H1 (cell line): Measurements from ENCODE around the gene RCAN2. TPM values are rescaled to one million over a fixed set of nuclear protein-coding genes. Genes with fewer than 3 reads are reported as not detected.

ENCODE experiments used
- CHD7 ChIP-seq: fragments of 300-600 bp; sonication (generic); IDR thresholded peaks from 2 replicates; pipeline ENCODE4 v1.7.1; 2012; ENCODE audit warnings: low read length, moderate library complexity, mild to moderate bottlenecking, inconsistent platforms; ENCODE audit not compliant: insufficient replicate concordance
- polyA plus RNA-seq, 7 experiments: library from polyadenylated mRNA; depleted of rRNA in 3 of 7; stranded (reverse) in 5 of 7; unstranded in 2 of 7; fragments of >200 nt in 5 of 7; fragments of 200-250 nt in 2 of 7; gene quantifications; 1 replicate in 5 of 7; 2 replicates in 1 of 7; 4 replicates in 1 of 7; pipeline versions ENCODE4 v1.2.1 to v1.2.3, GENCODE V29; 2011 to 2013; ENCODE audit warnings: missing spikeins in 2 of 7, mixed read lengths in 2 of 7
- total RNA-seq: library from RNA; stranded (reverse); fragmentation: NEBNext Ultra II Directional; extraction: Animal tissue kit (Norgen Biotek cat#: 25700); gene quantifications from 2 replicates; pipeline ENCODE4 v1.2.1, GENCODE V29; 2021

Gene RCAN2
- total and polyA plus RNA-seq, 2 of the 8 experiments (the other 6 are each of a cell fraction or from before 2014, with no cell fraction given), result 5.0 to 8.5 TPM

DNA sequence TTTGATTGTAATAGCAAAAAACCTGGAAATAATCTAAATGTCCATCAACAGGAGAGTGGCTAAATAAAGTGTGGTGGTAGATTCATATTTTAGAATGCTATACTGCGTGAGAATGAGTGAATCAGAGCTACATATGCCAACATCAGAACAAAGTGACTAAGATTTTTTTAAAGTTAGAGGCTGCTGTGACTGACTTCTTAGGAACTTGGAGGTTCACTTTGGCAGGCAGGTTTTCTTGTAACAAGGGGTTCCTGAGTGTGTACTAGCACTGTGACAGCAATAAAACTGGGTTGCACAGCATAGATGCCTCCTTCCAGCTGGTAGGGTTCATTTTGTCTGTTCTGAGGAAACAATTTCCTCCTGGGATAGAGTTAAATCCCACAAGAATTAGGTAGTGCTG lies 245.2 kb downstream of the RCAN2 start (continued):
- no peak for TF ChIP-seq CHD7
- TF ChIP-seq, all 59 proteins: peak for 0
